Raji (cell line): Measurements from ENCODE around the gene ST6GALNAC6.

ENCODE experiments used
- POLR2A ChIP-seq: IDR thresholded peaks from 2 replicates; pipeline ENCODE4 v1.6.1; 2011; ENCODE audit warnings: low read depth, low read length, control low read depth; ENCODE audit not compliant: insufficient read depth

The ST6GALNAC6 gene

GRCh38 chr9:127925959-127926905 lies 26.8 kb upstream of the ST6GALNAC6 start:
- no peak for TF ChIP-seq POLR2A

GRCh38 chr9:127924736-127925444 lies 25.5 kb upstream of the ST6GALNAC6 start:
- no peak for TF ChIP-seq POLR2A

GRCh38 chr9:127923771-127924170 lies 24.4 kb upstream of the ST6GALNAC6 start:
- TF ChIP-seq POLR2A = no peak

- TF ChIP-seq POLR2A = no peak
Measured at GRCh38 chr9:127923046-127923445, 23.6 kb upstream of the ST6GALNAC6 start.

- TF ChIP-seq POLR2A = no peak
Measured at GRCh38 chr9:127921557-127922120, 22.2 kb upstream of the ST6GALNAC6 start.

GRCh38 chr9:127920794-127921193 lies 21.4 kb upstream of the ST6GALNAC6 start:
- no peak for TF ChIP-seq POLR2A

- TF ChIP-seq POLR2A = no peak
Measured at GRCh38 chr9:127919253-127919815, 19.9 kb upstream of the ST6GALNAC6 start.

- TF ChIP-seq POLR2A = no peak
Measured at GRCh38 chr9:127918183-127919107, 19.0 kb upstream of the ST6GALNAC6 start.

DNA sequence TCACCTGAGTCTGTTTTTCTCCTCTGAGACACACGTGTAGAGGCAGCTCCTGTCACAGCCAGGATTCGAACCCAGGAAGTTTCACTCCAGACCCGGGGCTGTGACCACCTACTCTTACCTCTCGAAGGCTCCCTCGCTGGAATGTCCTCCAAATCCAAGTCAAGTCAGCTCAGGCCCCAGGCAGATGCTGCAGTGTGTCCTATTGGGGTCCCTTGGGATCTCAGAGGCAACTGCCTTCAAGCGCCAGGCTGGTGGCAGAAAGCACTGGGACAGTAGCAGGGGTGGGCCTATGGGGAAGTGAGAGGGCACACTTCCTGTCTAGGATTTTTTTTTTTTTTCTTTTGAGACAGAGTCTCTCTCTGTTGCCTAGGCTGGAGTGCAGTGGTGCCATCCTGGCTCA lies 18.2 kb upstream of the ST6GALNAC6 start:
- TF ChIP-seq POLR2A = peak; percentile 39; the same call in 1 of the 2 replicates

DNA sequence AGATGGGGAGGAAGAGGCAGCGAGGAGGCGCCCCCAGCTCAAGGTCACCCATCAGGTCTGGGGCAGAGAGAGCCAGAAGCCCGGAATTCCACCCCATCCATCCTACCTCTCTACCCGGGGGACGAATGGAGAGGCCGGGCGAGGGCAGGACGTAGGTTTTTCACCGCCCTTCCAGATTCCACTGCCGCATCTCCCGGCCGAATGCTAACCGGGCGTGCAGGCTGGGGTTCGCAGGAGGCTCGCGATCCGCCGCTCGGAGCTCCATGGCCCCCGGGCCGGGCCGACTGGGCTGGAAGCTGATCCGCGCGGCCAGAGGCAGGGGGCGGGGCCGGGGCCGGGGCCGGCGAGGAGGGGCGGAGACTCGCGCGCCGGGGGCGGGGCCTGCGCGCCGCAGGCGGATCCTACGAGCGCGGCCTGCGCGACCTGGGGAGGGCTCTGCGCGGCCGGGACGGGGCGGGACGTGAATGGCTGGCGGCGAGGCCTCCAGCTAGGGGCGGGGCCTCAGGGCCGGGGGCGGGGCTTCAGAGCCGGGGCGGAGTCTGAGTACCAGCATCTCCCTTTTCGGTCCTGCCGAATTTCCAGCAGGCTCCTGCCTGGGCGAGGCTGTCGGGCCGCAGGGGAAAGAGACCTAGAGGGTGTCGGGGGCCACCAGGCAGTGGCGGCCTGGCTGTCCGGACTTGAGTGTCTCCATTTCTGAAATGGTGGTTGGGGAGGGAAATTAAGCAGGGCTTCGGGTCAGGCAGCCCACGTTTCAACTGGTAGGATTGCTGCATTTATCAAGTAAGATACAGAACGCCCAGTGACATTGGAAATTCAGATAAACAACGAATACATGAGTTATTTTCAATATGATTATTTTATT lies 17.5 kb upstream of the ST6GALNAC6 start, which contains the start of gene ST6GALNAC4:
ST6GALNAC4 (minus strand) TSS at position 322 of the 862 bp plus-strand sequence. CDS start 622 bp downstream, outside the sequence.
- peak; percentile 78 for TF ChIP-seq POLR2A

DNA sequence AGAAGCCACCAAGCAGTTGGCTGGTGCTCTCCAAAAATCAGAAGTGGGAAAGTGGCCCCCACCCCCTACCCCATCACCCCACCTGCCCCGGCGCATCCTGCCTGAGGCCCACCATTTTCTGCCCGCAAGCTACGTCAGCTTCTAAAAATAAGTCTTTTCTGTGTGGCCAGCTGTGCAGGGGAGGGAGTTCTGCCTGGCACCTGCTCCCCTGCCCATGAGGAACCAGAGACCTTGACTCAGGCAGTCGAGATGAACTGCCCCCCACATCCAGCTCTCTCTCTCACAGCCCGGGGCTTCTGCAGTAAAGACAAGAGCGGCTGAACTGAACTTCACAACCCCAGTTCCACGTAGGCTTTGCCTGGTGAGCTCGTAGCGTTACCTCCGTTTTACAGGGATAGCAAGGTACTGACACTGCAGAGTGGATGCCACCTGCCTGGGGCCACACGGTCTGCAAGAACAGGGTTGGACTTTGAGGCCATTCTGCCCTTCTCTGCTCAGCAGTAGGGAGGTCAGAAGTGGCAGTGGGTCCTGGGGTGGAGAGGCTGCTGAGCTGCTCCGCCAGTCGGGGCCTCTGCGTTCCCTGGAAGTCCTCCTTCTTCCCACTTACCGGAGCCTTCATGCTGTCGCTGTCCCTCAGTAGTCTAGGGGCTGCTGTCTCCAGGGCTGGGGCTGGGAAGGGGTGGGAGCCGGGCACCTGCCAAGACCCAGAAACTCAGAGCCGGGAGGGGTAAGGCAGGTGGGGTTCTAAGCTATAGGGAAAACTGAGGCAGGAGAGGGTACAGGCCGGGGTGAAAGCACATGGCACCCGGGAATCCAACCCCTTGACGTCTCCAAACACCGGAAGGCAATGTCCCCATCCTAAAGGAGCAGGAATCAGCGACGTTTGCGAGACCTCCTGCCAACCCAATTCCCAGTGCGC lies 16.7 kb upstream of the ST6GALNAC6 start:
- TF ChIP-seq POLR2A = peak; percentile 73

GRCh38 chr9:127915325-127915752 lies 15.9 kb upstream of the ST6GALNAC6 start:
- no peak for TF ChIP-seq POLR2A
